Spleen (tissue), 11 donors: ENCODE data around the gene PTPN9. TPM values are rescaled to one million over a fixed set of nuclear protein-coding genes. Genes with fewer than 3 reads are reported as not detected.

ENCODE experiments used
- DNase-seq: peaks from one replicate; pipeline ENCODE4 v3.0.0-alpha.2; 2020
- H3K27ac ChIP-seq, 8 donors: fragments of 200-600 bp; sonication (generic) in 7 of 8; 1 replicate in 4 of 8; 2 replicates in 4 of 8; pipeline versions ENCODE4 v1.5.0 to v1.8.0; 2016 to 2021; ENCODE audit warnings: inconsistent platforms in 4 of 8, mild to moderate bottlenecking in 4 of 8, moderate library complexity in 1 of 8
- H3K27me3 ChIP-seq, 7 donors: fragments of 200-600 bp; sonication (generic) in 6 of 7; replicated peaks in 1 of 7; 1 replicate in 4 of 7; 2 replicates in 3 of 7; pipeline versions ENCODE4 v1.5.0 to v1.8.0; 2016 to 2021; ENCODE audit warnings: inconsistent platforms in 3 of 7, mild to moderate bottlenecking in 1 of 7
- H3K36me3 ChIP-seq, 6 donors: fragments of 200-600 bp; sonication (generic) in 5 of 6; 1 replicate in 4 of 6; 2 replicates in 2 of 6; pipeline versions ENCODE4 v1.5.0 to v1.8.0; 2016 to 2021; ENCODE audit warnings: inconsistent platforms in 2 of 6
- H3K4me1 ChIP-seq, 6 donors: fragments of 200-600 bp; sonication (generic) in 5 of 6; 1 replicate in 3 of 6; 2 replicates in 3 of 6; pipeline versions ENCODE4 v1.5.0 to v1.8.0; 2016 to 2021; ENCODE audit warnings: inconsistent platforms in 3 of 6
- H3K4me3 ChIP-seq, 8 donors: fragments of 200-600 bp; sonication (generic) in 7 of 8; 1 replicate in 4 of 8; 2 replicates in 4 of 8; pipeline versions ENCODE4 v1.5.0 to v1.8.0; 2016 to 2021; ENCODE audit warnings: inconsistent platforms in 4 of 8, mild to moderate bottlenecking in 4 of 8, moderate library complexity in 2 of 8
- H3K9me3 ChIP-seq, 8 donors: fragments of 200-600 bp; sonication (generic) in 7 of 8; 1 replicate in 4 of 8; 2 replicates in 4 of 8; pipeline versions ENCODE4 v1.5.0 to v1.8.0; 2016 to 2021; ENCODE audit warnings: inconsistent platforms in 4 of 8
- CTCF ChIP-seq, 11 experiments: fragments of 200-600 bp in 7 of 11; fragments of 450-650 bp in 4 of 11; sonication (generic) in 4 of 11; IDR thresholded peaks in 8 of 11; conservative IDR thresholded peaks in 3 of 11; 1 replicate in 7 of 11; 2 replicates in 4 of 11; pipeline versions ENCODE4 v1.4.0 to v1.8.0; 2016 to 2021; ENCODE audit warnings: antibody characterized with exemption in 11 of 11, inconsistent platforms in 4 of 11, mild to moderate bottlenecking in 1 of 11
- POLR2A ChIP-seq, 3 donors: fragments of 450-650 bp; IDR thresholded peaks; one replicate each; pipeline ENCODE4 v1.5.1; 2017; ENCODE audit warnings: antibody characterized with exemption in 3 of 3, mild to moderate bottlenecking in 1 of 3
- POLR2AphosphoS5 ChIP-seq, 3 donors: sonication (generic); formaldehyde crosslinking; IDR thresholded peaks; one replicate each; pipeline ENCODE4 v1.5.1; 2017; ENCODE audit warnings: antibody characterized with exemption in 3 of 3
- WGBS, 5 donors: extraction: QIAGEN DNeasy Blood & Tissue Kit in 3 of 5; methylation state at CpG; one replicate each; pipeline versions ENCODE4 v1.1.5 to v1.1.7; 2013 to 2018; 5-methylcytosine and 5-hydroxymethylcytosine counted together
- intact Hi-C: fragments of 100-400 bp; cut with DNase I; formaldehyde crosslinking; loops from one replicate; pipeline ENCODE4 v1.15.0; 2023; ENCODE audit warnings: low total_unique reads
- polyA plus RNA-seq, 3 donors: library from polyadenylated mRNA; stranded (reverse); fragments of 200-250 nt; gene quantifications; one replicate each; pipeline ENCODE4 v1.2.1, GENCODE V29; 2013
- total RNA-seq, 7 donors: library from RNA; depleted of rRNA in 3 of 7; stranded (reverse); fragments of >200 nt in 3 of 7; fragmentation: NEBNext Ultra II Directional in 4 of 7; extraction: Animal tissue kit (Norgen Biotek cat#: 25700) in 4 of 7; gene quantifications; one replicate each; pipeline versions ENCODE4 v1.1.0 to v1.2.1, GENCODE V29; 2016 to 2021
- donor health status: healthy with polysubstance abuse.
- donor health status: DM: no; HTN: no; CAD: no; lungs with moderate emphysema.
- donor health status: DM: no; HTN: no; CAD: no.
- donor health status: Bipolar disorder and iron deficiency.
- donor health status: healthy.
- donor health status: DM: no; HTN: no; CAD: no.
- donor health status: DM: yes; HTN: yes; CAD: no.

Gene PTPN9
- total and polyA plus RNA-seq, 10 donors, result 4.6 to 32.5 (median 22.3) TPM

- Histone ChIP-seq H3K27ac (peak overlapping the region; percentile 95 to 99 (median 98)), H3K4me3 (peak overlapping the region; percentile 49 to 99 (median 92)), H3K27me3 (no peaks in the 10 kb centered on the region), H3K36me3 (no peaks in the 10 kb centered on the region), H3K9me3 (no peaks in the 10 kb centered on the region), H3K4me1 (peaks cover 16 to 61% (median 44%) of the 10 kb centered on the region in 6 donors)
- WGBS, 5 donors, result 0 to 2% (median 1%) methylated on average over 32 to 38 of the region's 38 CpGs
- DNase-seq, result peak; percentile 90
- TF ChIP-seq CTCF (IDR thresholded peaks at IDR 0.05 in 8 of 11, conservative IDR thresholded peaks at IDR 0.05 in 3 of 11) (peak in 2 of 11 experiments; percentile 10 to 11), POLR2AphosphoS5 (IDR thresholded peaks at IDR 0.05) (no peak)
- intact Hi-C loops, result loop anchor here (10.0 kb wide), 1 partner anchor 78 kb away; no protein-coding TSS in a partner anchor
Observed at GRCh38 chr15:75452865-75453702, 126.0 kb downstream of the PTPN9 start.

GRCh38 chr15:75452364-75452864, 126.7 kb downstream of the PTPN9 start:
- TF ChIP-seq POLR2AphosphoS5 (IDR thresholded peaks at IDR 0.05) (no peak), POLR2A (IDR thresholded peaks at IDR 0.05) (no peak), CTCF (IDR thresholded peaks at IDR 0.05 in 8 of 11, conservative IDR thresholded peaks at IDR 0.05 in 3 of 11) (peak in 1 of 11 experiments; percentile 16)

GRCh38 chr15:75451674-75452363, 127.3 kb downstream of the PTPN9 start, which contains the start of gene SIN3A:
Gene SIN3A, minus strand, starts transcription at chr15:75451690. Its CDS starts 21,315 bp downstream, at chr15:75430375.
- TF ChIP-seq POLR2A (IDR thresholded peaks at IDR 0.05), result peak in 2 of 3 donors; percentile 14 to 59
- TF ChIP-seq POLR2AphosphoS5 (IDR thresholded peaks at IDR 0.05), result peak; percentile 79 to 93 (median 84)
- TF ChIP-seq CTCF (IDR thresholded peaks at IDR 0.05 in 8 of 11, conservative IDR thresholded peaks at IDR 0.05 in 3 of 11), result peak in 2 of 11 experiments; percentile 31 to 32
- H3K27ac ChIP-seq, result peak within 1 kb of the TSS; percentile 95 to 99 (median 98)
- intact Hi-C loops, result loop anchor here (10.0 kb wide), 1 partner anchor 77 kb away; no protein-coding TSS in a partner anchor
- H3K9me3 ChIP-seq, result no peaks in the 10 kb centered on the region
- peak; percentile 99 for DNase-seq
- H3K4me3 ChIP-seq, result peak within 1 kb of the TSS; percentile 77 to 99 (median 92)
- no peaks in the 10 kb centered on the region for H3K27me3 ChIP-seq
- peaks cover 24 to 65% (median 51%) of the 10 kb centered on the region in 6 donors for H3K4me1 ChIP-seq
- 0 to 1% (median 0%) methylated on average over 36 to 39 of the region's 39 CpGs for WGBS, 5 donors
- peaks cover 0 to 8% (median 0%) of the 10 kb centered on the region in 6 donors for H3K36me3 ChIP-seq

More at GRCh38 chr15:75452364-75452864, 126.7 kb downstream of the PTPN9 start:
- Histone ChIP-seq H3K27me3 (no peaks in the 10 kb centered on the region), H3K4me3 (peak overlapping the region; percentile 49 to 99 (median 92)), H3K4me1 (peaks cover 19 to 65% (median 49%) of the 10 kb centered on the region in 6 donors), H3K27ac (peak overlapping the region; percentile 95 to 99 (median 98)), H3K9me3 (no peaks in the 10 kb centered on the region), H3K36me3 (peaks cover 0 to 4% (median 0%) of the 10 kb centered on the region in 6 donors)
- DNase-seq, result peak; percentile 94
- intact Hi-C loops, result loop anchor here (10.0 kb wide), 1 partner anchor 78 kb away; no protein-coding TSS in a partner anchor
- 0% methylated on average over 16 of the region's 16 CpGs for WGBS, 5 donors
